ENCODE data around the gene CNTNAP2.

The CNTNAP2 gene

DNA sequence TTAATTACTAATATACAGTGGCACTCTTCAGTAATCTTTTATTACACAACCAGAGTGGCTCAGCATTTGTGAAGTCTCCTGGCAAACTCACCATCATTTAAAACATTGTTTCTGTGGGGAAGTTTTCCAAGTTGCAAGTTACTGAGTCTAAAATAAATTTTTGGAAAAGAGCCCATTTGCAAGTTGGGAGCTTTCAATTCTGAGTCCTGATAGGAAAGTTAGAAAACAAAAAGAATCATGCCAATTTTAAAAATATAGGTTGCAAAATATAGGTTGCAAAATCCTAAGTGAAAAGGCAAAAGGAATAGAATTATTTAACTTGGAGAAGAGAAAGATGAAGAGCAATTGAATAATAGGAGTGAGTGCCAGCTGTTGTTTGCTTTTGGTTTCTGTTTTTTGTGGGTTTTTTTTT is 2095.1 kb downstream of the CNTNAP2 start:
- no peak for DNase-seq (ENCODE audit: low spot score)

DNA sequence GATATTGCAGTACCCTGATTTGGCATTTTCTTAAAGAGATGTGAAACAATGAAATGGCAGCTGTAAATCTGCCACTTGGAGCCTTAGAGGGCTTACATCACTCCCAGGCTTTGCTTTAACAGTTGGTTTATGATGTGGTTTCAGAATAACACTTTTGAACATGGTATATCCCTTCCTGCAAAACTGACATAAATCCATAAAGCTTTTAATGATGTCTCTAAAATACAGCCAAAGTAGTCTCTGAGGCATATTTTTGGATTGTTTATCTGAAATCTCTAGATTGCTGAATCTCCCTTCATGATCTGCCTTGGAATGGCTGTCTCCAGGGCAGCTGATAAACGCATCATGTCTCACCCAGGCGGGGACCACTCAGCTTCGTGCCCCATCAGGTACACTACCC is 2096.1 kb downstream of the CNTNAP2 start:
- DNase-seq (ENCODE audit: low spot score) = no peak

DNA sequence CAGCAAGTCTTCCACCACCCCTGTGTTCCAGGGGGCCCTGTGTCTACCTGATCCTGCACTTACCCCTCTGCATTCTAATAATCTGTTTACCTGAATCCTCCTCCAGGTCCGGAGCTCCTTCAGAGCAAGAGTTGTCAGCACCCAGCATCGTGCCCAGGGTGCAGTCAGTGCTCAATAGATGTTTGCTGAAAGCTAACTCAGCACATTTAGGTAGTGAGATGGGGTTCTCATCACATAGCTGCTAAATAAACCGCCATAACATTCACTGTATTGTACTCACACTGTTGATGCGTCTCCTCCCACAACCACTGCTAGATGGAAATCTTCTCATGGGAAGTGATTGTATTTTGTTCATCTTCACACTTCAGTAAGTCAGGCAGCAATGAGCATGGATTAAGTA is 2097.5 kb downstream of the CNTNAP2 start:
- DNase-seq (ENCODE audit: low spot score) = no peak

GRCh38 chr7:148218603-148219002 is 2102.0 kb downstream of the CNTNAP2 start:
- no peak for DNase-seq (ENCODE audit: low spot score)

DNA sequence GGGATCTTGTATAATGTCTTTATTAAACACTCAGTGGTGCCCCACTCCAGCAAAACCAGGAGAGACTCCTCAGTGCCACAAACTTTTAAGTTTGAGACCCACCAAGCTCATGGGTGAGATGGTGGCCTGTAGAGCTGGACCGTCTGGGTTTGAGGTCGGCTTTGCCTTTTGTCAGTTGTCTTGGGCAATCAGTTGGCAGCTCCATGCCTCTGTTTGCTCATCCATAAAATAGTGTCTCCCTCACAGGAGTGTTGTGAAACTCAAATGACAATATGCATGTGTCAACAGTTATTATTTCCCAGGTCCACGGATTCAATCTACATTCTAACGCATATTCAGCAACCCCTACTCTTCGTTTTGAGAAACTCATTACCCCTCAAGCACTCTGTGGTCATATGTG is 2106.1 kb downstream of the CNTNAP2 start:
- no peak for DNase-seq (ENCODE audit: low spot score)

DNA sequence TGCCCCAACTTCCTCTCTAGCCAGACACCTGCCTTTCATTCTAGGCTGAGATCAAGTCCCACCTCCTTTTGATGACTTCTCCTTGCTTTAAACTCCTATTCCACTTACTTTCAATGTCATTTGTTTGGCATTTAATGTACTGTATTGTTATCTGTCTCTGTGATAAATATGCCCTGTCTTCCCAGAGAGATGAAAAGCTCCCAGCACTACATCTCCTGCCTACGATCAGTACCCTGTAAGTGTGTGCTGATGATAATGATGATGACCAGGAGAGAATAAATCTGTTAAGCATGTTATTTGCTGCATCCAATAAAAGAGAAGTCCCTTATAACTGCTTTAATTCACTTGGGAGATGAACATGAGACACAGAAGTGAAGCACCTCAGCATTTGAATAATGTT is 2106.6 kb downstream of the CNTNAP2 start:
- DNase-seq (ENCODE audit: low spot score) = no peak

GRCh38 chr7:148223738-148224137 is 2107.1 kb downstream of the CNTNAP2 start:
- no peak for DNase-seq (ENCODE audit: low spot score)

DNA sequence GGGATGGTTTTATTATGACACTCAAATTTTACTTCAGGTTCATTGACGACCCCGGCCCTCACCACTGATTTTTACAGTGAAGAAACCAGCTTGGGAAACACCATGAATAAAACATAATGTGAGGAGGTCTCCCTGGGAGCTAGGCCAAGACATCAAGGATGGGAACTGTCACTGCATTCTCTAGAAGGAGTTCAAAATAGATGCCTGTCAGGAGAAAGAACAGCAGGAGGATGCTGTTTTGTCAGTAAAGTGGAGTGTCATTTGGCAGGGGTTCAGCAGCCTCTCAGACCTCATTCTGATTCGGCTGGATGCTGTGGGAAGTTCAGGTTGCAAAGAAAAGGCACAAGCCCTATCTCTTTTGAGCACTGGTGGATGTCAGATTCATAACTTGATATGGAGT is 2113.7 kb downstream of the CNTNAP2 start:
- no peak for DNase-seq (ENCODE audit: low spot score)

GRCh38 chr7:148230883-148231282 is 2114.3 kb downstream of the CNTNAP2 start:
- no peak for DNase-seq (ENCODE audit: low spot score)

DNA sequence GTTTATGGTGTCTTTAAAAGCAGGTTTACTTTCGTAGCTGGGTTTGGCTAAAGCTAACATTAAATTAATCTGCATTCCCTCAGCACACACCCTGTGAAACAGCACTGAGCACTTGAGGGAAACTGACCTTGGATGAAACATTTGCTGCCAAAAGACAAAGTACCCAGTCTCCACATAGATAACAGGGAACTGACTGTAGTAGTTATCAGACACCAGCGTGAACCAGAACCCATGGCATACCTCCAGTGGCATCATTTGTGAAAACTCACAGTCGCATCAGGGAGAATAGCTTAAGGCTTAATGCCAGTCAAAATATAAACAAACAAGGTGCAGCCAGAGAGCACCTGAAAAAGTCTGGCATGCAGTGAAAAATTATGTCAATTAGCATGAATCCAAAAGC is 2116.2 kb downstream of the CNTNAP2 start:
- DNase-seq (ENCODE audit: low spot score) = no peak

GRCh38 chr7:148234715-148235114 is 2118.1 kb downstream of the CNTNAP2 start:
- DNase-seq (ENCODE audit: low spot score) = no peak

- no peak for DNase-seq (ENCODE audit: low spot score)
Measured at GRCh38 chr7:148238761-148239325, 2122.2 kb downstream of the CNTNAP2 start.

- no peak for DNase-seq (ENCODE audit: low spot score)
Measured at GRCh38 chr7:148241700-148242293, 2125.2 kb downstream of the CNTNAP2 start.

GRCh38 chr7:148242294-148242821 is 2125.8 kb downstream of the CNTNAP2 start:
- DNase-seq (ENCODE audit: low spot score) = peak; percentile 67

DNA sequence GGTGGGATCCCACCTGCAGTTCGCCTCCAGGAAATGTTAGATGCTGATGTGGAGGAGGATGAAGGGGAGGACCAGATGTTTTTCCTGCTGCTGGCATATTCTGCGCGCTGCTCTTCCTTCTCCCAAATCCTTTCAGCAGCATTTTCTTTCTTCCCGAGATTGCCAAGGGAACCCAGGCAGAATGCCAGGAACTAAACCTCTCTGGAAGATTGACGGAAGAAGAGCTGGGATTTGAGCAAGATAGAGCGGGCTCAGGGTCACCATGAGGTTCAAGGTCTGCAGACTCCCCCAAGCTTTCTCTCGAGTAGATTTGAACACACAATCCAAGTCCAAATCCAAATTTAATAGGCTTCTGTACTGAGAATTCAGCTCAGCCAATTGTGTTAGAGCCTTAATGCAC is 2128.8 kb downstream of the CNTNAP2 start:
- DNase-seq (ENCODE audit: low spot score) = no peak

DNA sequence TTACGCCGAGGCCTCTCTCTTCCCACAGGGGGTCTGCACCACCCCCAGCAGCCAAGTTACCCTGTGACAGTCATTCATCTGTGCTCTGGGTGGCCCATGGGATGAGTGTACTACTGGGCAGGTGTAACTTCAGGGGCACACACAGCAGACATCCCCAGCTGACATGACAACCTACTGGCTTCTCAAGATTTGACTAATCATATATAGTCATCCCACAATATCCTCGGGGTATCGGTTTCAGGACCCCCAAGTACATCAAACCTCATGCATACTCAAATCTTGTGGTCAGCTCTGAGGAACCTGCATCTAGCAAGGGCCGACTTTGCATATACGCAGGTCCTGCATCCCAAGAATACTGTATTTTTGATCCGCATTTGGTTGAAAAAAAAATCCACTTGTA is 2137.0 kb downstream of the CNTNAP2 start:
- no peak for DNase-seq (ENCODE audit: low spot score)

- no peak for DNase-seq (ENCODE audit: low spot score)
Measured at GRCh38 chr7:148255333-148255732, 2138.7 kb downstream of the CNTNAP2 start.

GRCh38 chr7:148256433-148256832 is 2139.8 kb downstream of the CNTNAP2 start:
- no peak for DNase-seq (ENCODE audit: low spot score)

DNA sequence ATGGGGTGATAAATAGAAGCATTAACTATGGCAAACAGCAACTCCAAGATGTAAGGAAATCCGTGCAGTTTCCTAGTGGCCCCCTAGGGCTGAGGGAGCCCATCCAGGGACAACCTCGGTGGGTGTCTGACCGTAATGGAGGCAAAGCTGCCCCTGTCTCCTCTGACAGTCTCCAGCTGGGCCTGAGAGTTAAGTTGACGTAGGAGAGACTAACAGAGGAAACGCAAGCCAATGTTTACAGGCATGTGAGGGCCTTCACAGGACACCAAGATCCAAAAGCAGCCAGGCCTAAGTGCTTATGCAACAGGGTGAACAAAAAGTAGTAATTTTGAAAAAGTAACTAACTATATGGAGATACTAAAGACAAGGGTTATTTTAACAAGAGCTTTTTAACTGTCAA is 2144.0 kb downstream of the CNTNAP2 start:
- DNase-seq (ENCODE audit: low spot score) = no peak

DNA sequence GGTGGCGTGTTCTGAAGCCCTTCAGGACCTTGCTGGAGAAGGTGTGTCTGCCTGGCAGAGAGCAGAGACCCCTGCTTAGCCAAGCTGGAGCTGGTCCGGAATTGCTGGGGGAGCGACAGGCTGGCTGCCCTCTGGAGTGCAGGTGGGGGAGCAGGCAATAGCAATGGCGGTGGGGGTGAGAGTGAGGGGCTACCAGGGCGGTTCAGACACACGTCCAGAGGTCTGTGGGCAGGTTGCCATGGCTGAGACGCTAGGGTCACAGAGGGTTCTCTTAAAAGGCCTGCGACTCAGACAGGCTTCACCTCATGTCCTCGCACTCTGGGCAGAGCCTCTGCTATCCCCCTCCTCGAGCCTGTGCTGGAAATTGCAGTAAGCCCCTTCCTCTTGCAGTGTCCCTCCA is 2144.9 kb downstream of the CNTNAP2 start:
- DNase-seq (ENCODE audit: low spot score) = no peak

DNA sequence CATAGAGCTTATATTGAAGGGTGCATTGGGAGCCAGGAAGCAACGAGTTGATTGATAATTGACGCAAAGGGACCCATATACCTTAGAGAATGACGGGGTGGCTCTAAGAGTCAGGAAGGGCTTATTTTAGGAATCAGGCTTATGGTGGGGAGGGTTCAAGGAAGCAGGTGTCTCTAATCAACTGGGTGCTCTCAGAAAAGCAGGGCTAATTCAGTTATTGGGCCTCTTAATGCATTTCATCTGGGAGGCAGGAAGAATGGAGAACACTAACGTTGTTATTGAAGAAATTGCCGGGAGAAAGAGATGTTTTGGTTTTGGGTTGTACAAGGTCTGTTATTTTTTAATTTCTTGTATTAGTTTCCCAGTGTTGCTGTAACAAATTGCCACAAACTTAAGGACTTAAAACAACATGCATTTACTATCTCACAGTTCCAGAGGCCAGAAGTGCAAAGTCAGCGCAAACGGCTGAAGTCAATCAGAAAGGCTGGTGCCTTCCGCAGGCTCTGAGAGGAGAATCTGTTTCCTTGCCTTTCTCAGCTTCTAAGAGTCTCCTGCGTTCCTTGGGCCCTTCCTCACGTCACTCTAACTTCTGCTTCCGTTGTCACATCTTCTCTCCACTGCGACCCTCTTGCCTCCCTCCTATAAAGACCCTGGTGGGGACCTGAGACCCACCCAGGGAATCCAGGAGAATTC is 2145.5 kb downstream of the CNTNAP2 start:
- DNase-seq (ENCODE audit: low spot score) = no peak

- peak; percentile 50 for DNase-seq (ENCODE audit: low spot score)
Measured at GRCh38 chr7:148262721-148263229, 2146.2 kb downstream of the CNTNAP2 start.

DNA sequence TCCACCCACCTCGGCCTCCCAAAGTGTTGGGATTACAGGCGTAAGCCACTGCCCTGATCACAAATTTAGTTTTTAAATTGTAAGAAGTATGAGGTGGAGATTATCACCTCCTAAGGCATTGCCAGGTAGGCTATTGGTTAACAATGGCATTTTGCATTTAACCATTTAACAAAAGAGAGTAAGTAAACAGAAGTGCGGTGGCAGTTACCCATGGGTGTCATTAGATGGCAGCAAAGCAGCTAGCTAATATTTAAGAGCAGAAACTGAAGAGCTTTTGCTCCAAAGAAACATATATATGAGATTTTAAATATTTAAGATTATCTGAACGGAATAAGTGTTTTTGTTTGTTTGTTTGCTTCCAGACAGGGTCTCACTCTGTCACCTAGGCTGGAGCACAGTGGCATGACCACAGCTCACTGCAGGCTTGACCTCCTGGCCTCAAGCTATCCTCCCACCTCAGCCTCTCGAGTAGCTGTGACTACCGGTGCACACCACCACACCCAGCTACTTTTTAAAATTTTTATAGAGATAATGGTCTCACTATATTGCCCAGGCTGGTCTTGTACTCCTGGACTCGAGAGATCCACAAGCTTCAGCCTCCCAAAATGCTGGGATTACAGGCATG is 2148.4 kb downstream of the CNTNAP2 start:
- peak; percentile 53 for DNase-seq (ENCODE audit: low spot score)
